ENCODE measurements around the gene HEXD.
"Not testable (repeated sequence)": the region's sequence is repeated elsewhere in the genome, so short reads cannot be mapped to it uniquely, and the experiment has no call there.

HEXD gene

DNA sequence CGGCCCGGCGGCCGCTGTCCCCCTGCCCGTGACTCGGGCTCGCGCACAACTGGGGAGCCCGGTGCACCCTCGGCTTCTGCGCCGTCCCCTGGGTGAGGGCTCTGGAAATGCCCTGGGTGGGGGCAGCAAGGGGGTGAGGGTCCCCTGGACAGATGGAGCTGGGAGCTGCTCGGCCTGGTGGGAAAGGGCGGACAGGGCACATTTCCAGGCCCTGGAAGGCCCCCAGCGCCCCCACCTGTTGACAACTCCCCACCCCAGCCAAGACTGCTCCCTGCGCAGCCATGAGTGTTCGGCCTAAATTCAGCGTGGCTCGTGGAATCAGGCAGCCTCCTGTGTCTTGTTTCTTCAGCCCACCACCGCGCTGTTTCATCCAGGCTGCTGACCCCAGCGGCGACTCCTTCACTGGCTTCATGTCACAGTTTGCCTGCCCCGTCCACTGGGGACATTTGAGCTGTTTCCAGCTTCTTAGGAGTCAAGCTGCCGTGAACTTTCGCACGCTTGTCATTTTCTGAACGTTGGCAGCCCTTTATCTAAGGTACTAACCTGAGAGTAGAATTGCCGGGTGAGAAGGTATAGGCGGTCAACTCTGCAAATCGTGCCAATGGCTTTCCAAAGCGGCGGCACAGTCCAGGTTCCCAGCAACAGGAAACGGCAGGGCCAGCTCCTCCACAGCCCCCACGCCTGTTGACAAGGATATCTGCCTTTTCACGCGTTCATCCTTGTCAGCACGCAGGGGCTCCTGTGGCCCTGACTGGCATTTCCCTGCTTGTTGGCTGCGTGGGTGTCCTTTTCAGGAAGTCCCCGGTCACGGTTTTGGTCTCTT, 45.7 kb upstream of the HEXD start:
- peaks cover 95% of the 10 kb centered on the region for H3K27me3 ChIP-seq
- H3K4me3 ChIP-seq (ENCODE audit: low read depth in 1 of 2, low read length in 1 of 2) = no peak overlapping the region
- H3K4me1 ChIP-seq (ENCODE audit: control insufficient read depth in 1 of 2, insufficient read depth in 1 of 2, low read depth in 1 of 2, low read length in 1 of 2) = peaks cover 6 to 8% of the 10 kb centered on the region in 2 experiments
- no peak overlapping the region for H3K27ac ChIP-seq
- no peaks in the 10 kb centered on the region for H3K9me3 ChIP-seq
- TF ChIP-seq, protein P1, sequence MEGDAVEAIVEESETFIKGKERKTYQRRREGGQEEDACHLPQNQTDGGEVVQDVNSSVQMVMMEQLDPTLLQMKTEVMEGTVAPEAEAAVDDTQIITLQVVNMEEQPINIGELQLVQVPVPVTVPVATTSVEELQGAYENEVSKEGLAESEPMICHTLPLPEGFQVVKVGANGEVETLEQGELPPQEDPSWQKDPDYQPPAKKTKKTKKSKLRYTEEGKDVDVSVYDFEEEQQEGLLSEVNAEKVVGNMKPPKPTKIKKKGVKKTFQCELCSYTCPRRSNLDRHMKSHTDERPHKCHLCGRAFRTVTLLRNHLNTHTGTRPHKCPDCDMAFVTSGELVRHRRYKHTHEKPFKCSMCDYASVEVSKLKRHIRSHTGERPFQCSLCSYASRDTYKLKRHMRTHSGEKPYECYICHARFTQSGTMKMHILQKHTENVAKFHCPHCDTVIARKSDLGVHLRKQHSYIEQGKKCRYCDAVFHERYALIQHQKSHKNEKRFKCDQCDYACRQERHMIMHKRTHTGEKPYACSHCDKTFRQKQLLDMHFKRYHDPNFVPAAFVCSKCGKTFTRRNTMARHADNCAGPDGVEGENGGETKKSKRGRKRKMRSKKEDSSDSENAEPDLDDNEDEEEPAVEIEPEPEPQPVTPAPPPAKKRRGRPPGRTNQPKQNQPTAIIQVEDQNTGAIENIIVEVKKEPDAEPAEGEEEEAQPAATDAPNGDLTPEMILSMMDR (IDR thresholded peaks at IDR 0.05) = no peak
- no peaks in the 10 kb centered on the region for H3K36me3 ChIP-seq

GRCh38 chr17:82373072-82373452, 45.1 kb upstream of the HEXD start:
- H3K4me1 ChIP-seq (ENCODE audit: control insufficient read depth in 1 of 2, insufficient read depth in 1 of 2, low read depth in 1 of 2, low read length in 1 of 2); H3K27ac ChIP-seq; H3K36me3 ChIP-seq; H3K9me3 ChIP-seq; H3K4me3 ChIP-seq (ENCODE audit: low read depth in 1 of 2, low read length in 1 of 2): not testable (repeated sequence)
- peaks cover 95% of the 10 kb centered on the region for H3K27me3 ChIP-seq

DNA sequence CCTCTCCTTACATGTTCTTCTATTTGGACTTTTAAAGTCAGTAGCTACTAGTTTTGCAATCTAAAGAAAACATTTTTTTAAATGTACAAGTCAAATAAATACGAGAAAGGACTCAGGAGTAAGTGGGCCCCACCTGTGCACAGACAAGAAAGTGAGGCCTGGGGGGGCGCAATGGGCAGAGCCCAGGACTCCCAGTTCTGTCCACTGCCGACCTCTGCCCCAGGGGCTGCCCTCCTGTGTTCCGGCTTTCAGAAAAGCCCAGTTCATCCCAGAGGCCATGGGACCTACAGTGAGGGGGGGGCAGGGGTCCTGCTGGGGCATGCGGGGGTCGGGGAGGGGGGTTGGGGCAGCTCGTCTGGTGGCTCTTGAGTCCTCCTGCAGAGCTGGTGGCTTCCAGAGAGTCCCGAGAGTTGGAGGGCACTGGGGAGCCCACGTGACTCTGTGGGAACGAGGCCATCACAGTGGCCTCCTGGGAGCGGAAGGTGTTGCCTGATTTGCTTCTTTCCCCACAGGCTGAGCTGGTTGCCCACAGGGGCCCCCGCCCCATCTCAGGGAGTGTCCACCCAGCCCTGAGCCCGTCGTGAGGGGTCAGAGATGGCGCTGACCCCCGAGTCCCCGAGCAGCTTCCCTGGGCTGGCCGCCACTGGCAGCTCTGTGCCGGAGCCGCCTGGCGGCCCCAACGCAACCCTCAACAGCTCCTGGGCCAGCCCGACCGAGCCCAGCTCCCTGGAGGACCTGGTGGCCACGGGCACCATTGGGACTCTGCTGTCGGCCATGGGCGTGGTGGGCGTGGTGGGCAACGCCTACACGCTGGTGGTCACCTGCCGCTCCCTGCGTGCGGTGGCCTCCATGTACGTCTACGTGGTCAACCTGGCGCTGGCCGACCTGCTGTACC, 44.2 kb upstream of the HEXD start:
- H3K27me3 ChIP-seq = peaks cover 95% of the 10 kb centered on the region

DNA sequence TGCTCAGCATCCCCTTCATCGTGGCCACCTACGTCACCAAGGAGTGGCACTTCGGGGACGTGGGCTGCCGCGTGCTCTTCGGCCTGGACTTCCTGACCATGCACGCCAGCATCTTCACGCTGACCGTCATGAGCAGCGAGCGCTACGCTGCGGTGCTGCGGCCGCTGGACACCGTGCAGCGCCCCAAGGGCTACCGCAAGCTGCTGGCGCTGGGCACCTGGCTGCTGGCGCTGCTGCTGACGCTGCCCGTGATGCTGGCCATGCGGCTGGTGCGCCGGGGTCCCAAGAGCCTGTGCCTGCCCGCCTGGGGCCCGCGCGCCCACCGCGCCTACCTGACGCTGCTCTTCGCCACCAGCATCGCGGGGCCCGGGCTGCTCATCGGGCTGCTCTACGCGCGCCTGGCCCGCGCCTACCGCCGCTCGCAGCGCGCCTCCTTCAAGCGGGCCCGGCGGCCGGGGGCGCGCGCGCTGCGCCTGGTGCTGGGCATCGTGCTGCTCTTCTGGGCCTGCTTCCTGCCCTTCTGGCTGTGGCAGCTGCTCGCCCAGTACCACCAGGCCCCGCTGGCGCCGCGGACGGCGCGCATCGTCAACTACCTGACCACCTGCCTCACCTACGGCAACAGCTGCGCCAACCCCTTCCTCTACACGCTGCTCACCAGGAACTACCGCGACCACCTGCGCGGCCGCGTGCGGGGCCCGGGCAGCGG, 43.4 kb upstream of the HEXD start:
- H3K4me1 ChIP-seq (ENCODE audit: control insufficient read depth in 1 of 2, insufficient read depth in 1 of 2, low read depth in 1 of 2, low read length in 1 of 2) = peaks cover 6 to 8% of the 10 kb centered on the region in 2 experiments
- H3K27me3 ChIP-seq = peaks cover 93% of the 10 kb centered on the region
- no peaks in the 10 kb centered on the region for H3K36me3 ChIP-seq

More for the DNA sequence above, 44.2 kb upstream of the HEXD start:
- Histone ChIP-seq H3K4me3 (ENCODE audit: low read depth in 1 of 2, low read length in 1 of 2) (no peak overlapping the region), H3K4me1 (ENCODE audit: control insufficient read depth in 1 of 2, insufficient read depth in 1 of 2, low read depth in 1 of 2, low read length in 1 of 2) (peaks cover 6 to 8% of the 10 kb centered on the region in 2 experiments), H3K9me3 (no peaks in the 10 kb centered on the region), H3K36me3 (no peaks in the 10 kb centered on the region), H3K27ac (no peak overlapping the region)
- TF ChIP-seq, protein P1 (IDR thresholded peaks at IDR 0.05) = no peak

DNA sequence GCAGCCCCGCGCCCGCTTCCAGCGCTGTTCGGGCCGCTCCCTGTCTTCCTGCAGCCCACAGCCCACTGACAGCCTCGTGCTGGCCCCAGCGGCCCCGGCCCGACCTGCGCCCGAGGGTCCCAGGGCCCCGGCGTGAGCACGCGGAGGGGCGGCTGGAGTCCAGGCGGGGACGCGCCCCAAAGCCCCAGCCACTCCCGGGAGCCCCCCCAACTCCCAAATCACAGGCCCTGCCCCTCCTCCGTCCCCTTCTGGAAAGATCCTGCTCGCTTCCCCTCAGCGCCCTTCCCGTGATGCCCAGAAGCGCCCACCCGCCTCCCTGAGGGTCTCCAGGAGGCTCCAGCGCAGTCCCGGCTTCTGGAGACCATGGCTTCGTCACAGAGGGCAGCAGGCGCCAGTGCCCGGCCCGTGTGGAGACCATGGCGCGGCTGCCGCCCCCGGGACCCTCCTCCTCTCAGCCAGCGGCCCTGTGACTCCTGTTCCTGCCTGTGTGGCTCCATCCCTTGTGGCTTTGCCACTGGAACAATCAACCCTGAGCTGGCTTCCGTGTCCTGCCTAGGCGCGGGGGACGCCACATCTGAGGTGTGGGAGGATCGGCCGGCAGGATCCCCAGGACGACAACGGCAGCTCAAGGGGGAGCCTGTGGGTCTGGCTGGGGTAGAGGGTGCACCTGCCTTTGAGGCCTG, 42.6 kb upstream of the HEXD start:
- H3K4me1 ChIP-seq (ENCODE audit: control insufficient read depth in 1 of 2, insufficient read depth in 1 of 2, low read depth in 1 of 2, low read length in 1 of 2) = peaks cover 4 to 7% of the 10 kb centered on the region in 2 experiments
- H3K27me3 ChIP-seq = peaks cover 93% of the 10 kb centered on the region

More for the DNA sequence above, 43.4 kb upstream of the HEXD start:
- Histone ChIP-seq H3K27ac (no peak overlapping the region), H3K9me3 (no peaks in the 10 kb centered on the region), H3K4me3 (ENCODE audit: low read depth in 1 of 2, low read length in 1 of 2) (no peak overlapping the region)
- TF ChIP-seq, protein P1 (IDR thresholded peaks at IDR 0.05) = no peak

More for the DNA sequence above, 42.6 kb upstream of the HEXD start:
- Histone ChIP-seq H3K36me3 (no peaks in the 10 kb centered on the region), H3K9me3 (no peaks in the 10 kb centered on the region), H3K4me3 (ENCODE audit: low read depth in 1 of 2, low read length in 1 of 2) (no peak overlapping the region), H3K27ac (no peak overlapping the region)
- TF ChIP-seq, protein P1 (IDR thresholded peaks at IDR 0.05) = no peak

Data from neutrophil (primary cell).